ENCODE measurements around the gene RAB25. TPM values are rescaled to one million over a fixed set of nuclear protein-coding genes. Genes with fewer than 3 reads are reported as not detected.

Gene RAB25
- polyA plus RNA-seq, 1 donor (not counting 4 experiments of a cell fraction or from before 2014, with no cell fraction given) = 93.4 TPM

DNA sequence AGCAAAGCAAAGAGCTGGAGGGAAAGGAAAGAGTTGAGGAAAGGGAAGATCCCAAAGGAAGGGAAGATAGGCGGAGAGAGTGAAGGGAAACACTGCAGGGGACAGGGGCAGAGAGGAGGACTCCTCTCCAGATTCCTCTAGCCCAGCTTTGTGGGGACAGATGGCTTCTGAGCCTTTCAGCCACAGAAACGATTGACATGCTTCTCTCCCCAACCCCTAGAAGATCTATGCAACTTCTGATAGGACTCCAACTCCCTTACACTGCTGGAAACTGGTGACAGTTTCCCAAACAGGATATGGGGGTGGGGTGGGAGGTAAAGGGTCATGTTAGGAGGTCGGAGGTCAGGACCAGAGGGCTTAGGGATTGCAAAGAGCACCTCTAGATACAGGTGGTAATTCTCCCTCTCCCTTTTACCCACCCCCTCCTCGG is 14.8 kb downstream of the RAB25 start:
- no peak overlapping the region for H3K4me3 ChIP-seq (ENCODE audit: control insufficient read depth in 2 of 3, extremely low read depth in 1 of 3, insufficient read depth in 2 of 3, low read depth in 1 of 3, low read length in 3 of 3)
- H3K9ac ChIP-seq (ENCODE audit: control insufficient read depth, extremely low read depth, insufficient read depth, low read length) = no peak overlapping the region
- no peaks in the 10 kb centered on the region for H3K4me1 ChIP-seq (ENCODE audit: control insufficient read depth, extremely low read depth, insufficient read depth, low read length)
- no peak overlapping the region for H2AFZ ChIP-seq (ENCODE audit: control insufficient read depth, low read length)
- H3K9me1 ChIP-seq (ENCODE audit: control insufficient read depth, extremely low read depth, insufficient read depth, low read length) = no peaks in the 10 kb centered on the region
- H3K79me2 ChIP-seq (ENCODE audit: control insufficient read depth, insufficient read depth, low read length) = no peaks in the 10 kb centered on the region
- H4K20me1 ChIP-seq (ENCODE audit: control insufficient read depth, extremely low read depth, insufficient read depth, low read length) = no peaks in the 10 kb centered on the region
- H3K4me2 ChIP-seq (ENCODE audit: control insufficient read depth, extremely low read depth, insufficient read depth, low read depth, low read length) = no peak overlapping the region
- DNase-seq (ENCODE audit: low read depth, low spot score) = no peak
- TF ChIP-seq, protein P1, sequence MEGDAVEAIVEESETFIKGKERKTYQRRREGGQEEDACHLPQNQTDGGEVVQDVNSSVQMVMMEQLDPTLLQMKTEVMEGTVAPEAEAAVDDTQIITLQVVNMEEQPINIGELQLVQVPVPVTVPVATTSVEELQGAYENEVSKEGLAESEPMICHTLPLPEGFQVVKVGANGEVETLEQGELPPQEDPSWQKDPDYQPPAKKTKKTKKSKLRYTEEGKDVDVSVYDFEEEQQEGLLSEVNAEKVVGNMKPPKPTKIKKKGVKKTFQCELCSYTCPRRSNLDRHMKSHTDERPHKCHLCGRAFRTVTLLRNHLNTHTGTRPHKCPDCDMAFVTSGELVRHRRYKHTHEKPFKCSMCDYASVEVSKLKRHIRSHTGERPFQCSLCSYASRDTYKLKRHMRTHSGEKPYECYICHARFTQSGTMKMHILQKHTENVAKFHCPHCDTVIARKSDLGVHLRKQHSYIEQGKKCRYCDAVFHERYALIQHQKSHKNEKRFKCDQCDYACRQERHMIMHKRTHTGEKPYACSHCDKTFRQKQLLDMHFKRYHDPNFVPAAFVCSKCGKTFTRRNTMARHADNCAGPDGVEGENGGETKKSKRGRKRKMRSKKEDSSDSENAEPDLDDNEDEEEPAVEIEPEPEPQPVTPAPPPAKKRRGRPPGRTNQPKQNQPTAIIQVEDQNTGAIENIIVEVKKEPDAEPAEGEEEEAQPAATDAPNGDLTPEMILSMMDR (optimal IDR thresholded peaks at IDR 0.05 in 1 of 3, IDR thresholded peaks at IDR 0.05 in 1 of 3, conservative IDR thresholded peaks at IDR 0.05 in 1 of 3; ENCODE audit: extremely low read depth in 1 of 3, insufficient read depth in 2 of 3, low read length in 3 of 3) = no peak
- TF ChIP-seq EZH2 (IDR thresholded peaks at IDR 0.05; ENCODE audit: low read length) = no peak
- no peak for FAIRE-seq
- dilution Hi-C loops (cut with MboI; ENCODE audit: extremely low pct_ligation_motif_present, low sequenced_read_pairs) = no loop called here
- H3K9me3 ChIP-seq (ENCODE audit: control insufficient read depth, low read depth, low read length) = no peaks in the 10 kb centered on the region
- H3K36me3 ChIP-seq (ENCODE audit: control insufficient read depth in 2 of 2, extremely low read depth in 1 of 2, insufficient read depth in 2 of 2, low read length in 2 of 2) = peaks cover 5% of the 10 kb centered on the region in 2 experiments
- H3K27ac ChIP-seq (ENCODE audit: control insufficient read depth, insufficient read depth, low read length) = no peak overlapping the region
- no peaks in the 10 kb centered on the region for H3K27me3 ChIP-seq (ENCODE audit: control insufficient read depth, extremely low read depth, insufficient read depth, low read length)

DNA sequence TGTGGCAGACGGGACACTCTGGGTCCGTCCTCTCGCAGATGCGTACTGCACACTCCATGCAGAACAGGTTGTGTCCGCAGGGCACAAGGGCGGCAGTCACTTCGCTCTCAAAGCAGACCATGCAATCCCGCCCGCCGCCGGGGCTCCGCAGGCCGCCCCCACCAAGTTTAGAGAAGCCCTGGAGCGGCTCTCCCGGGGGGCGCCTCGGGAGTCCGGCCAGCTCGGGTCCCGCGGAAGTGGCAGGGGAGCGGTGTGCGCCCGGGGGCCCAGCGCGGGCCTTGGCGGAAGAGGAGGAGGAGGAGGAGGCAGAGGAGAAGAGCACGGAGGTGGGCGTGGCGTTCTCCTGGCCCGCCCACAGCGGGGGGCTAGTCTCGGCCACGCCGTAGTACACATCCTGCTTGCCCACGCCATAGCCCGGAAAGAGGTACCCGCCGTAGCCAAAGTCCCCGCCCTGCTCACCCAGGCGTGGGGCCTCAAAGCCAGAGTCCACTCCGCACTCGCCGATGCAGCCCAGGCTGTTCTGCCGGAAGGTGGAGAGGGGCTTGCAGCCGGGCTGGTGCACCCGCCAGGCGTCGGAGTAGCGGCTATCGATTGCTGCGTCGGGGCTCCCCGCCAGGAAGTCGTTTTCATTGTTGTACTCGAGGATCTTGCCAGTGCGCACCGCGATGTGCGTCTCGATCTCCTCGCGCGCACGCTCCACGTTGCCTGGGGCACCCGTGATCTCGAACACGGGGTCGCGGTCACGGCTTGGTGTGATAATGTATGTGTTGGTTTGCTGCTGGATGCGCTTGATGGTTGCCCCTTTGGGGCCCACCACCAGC is 15.9 kb downstream of the RAB25 start:
- dilution Hi-C loops (cut with MboI; ENCODE audit: extremely low pct_ligation_motif_present, low sequenced_read_pairs) = no loop called here

More for the DNA sequence above, 15.9 kb downstream of the RAB25 start:
- H3K9me3 ChIP-seq (ENCODE audit: control insufficient read depth, low read depth, low read length) = no peaks in the 10 kb centered on the region
- H2AFZ ChIP-seq (ENCODE audit: control insufficient read depth, low read length) = no peak overlapping the region
- H3K4me1 ChIP-seq (ENCODE audit: control insufficient read depth, extremely low read depth, insufficient read depth, low read length) = no peaks in the 10 kb centered on the region
- DNase-seq (ENCODE audit: low read depth, low spot score) = no peak
- H3K36me3 ChIP-seq (ENCODE audit: control insufficient read depth in 2 of 2, extremely low read depth in 1 of 2, insufficient read depth in 2 of 2, low read length in 2 of 2) = peaks cover 3 to 5% of the 10 kb centered on the region in 2 experiments
- FAIRE-seq = no peak
- no peak overlapping the region for H3K9ac ChIP-seq (ENCODE audit: control insufficient read depth, extremely low read depth, insufficient read depth, low read length)
- H3K79me2 ChIP-seq (ENCODE audit: control insufficient read depth, insufficient read depth, low read length) = no peaks in the 10 kb centered on the region
- H3K27me3 ChIP-seq (ENCODE audit: control insufficient read depth, extremely low read depth, insufficient read depth, low read length) = no peaks in the 10 kb centered on the region
- H3K4me2 ChIP-seq (ENCODE audit: control insufficient read depth, extremely low read depth, insufficient read depth, low read depth, low read length) = no peak overlapping the region
- no peak overlapping the region for H3K4me3 ChIP-seq (ENCODE audit: control insufficient read depth in 2 of 3, extremely low read depth in 1 of 3, insufficient read depth in 2 of 3, low read depth in 1 of 3, low read length in 3 of 3)
- no peaks in the 10 kb centered on the region for H3K9me1 ChIP-seq (ENCODE audit: control insufficient read depth, extremely low read depth, insufficient read depth, low read length)
- no peaks in the 10 kb centered on the region for H4K20me1 ChIP-seq (ENCODE audit: control insufficient read depth, extremely low read depth, insufficient read depth, low read length)
- TF ChIP-seq, protein P1 (optimal IDR thresholded peaks at IDR 0.05 in 1 of 3, IDR thresholded peaks at IDR 0.05 in 1 of 3, conservative IDR thresholded peaks at IDR 0.05 in 1 of 3; ENCODE audit: extremely low read depth in 1 of 3, insufficient read depth in 2 of 3, low read length in 3 of 3) = no peak
- TF ChIP-seq EZH2 (IDR thresholded peaks at IDR 0.05; ENCODE audit: low read length) = no peak
- H3K27ac ChIP-seq (ENCODE audit: control insufficient read depth, insufficient read depth, low read length) = no peak overlapping the region

Measured in keratinocyte (primary cell).